ENCODE measurements around the gene KRT36.

GRCh38 chr17:41533613-41534012 lies 43.9 kb upstream of the KRT36 start:
- TF ChIP-seq POLR2A (IDR thresholded peaks at IDR 0.05), result no peak
- no peak for TF ChIP-seq POLR2AphosphoS5 (IDR thresholded peaks at IDR 0.05)

Measured in spleen (tissue), 3 donors.